Astrocyte (in vitro differentiated cells and primary cell): ENCODE data around the gene SFSWAP. TPM values are rescaled to one million over a fixed set of nuclear protein-coding genes. Genes with fewer than 3 reads are reported as not detected.

Experiments
- DNase-seq: peaks from one replicate; pipeline ENCODE4 v3.0.0-alpha.2; 2010; ENCODE audit warnings: low read depth
- FAIRE-seq: peaks from 2 replicates; lab custom pipeline; 2011; peaks lifted over from hg19 to GRCh38; lab: Jason Lieb, UNC
- H2AFZ ChIP-seq: 2 replicates; pipeline ENCODE4 v1.6.0; 2012; ENCODE audit warnings: low read depth, low read length, inconsistent platforms
- H3K27ac ChIP-seq: 2 replicates; pipeline ENCODE4 v1.5.1; 2011; ENCODE audit warnings: low read depth, low read length, inconsistent platforms
- H3K27me3 ChIP-seq: 2 replicates; pipeline ENCODE4 v1.6.0; 2011; ENCODE audit warnings: low read length, inconsistent platforms; ENCODE audit not compliant: insufficient read depth
- H3K36me3 ChIP-seq: 2 replicates; pipeline ENCODE4 v1.5.1; 2011; ENCODE audit warnings: low read length, inconsistent platforms; ENCODE audit not compliant: insufficient read depth
- H3K4me1 ChIP-seq: 2 replicates; pipeline ENCODE4 v1.5.1; 2011; ENCODE audit warnings: low read length, inconsistent platforms; ENCODE audit not compliant: insufficient read depth
- H3K4me2 ChIP-seq: 2 replicates; pipeline ENCODE4 v1.6.0; 2012; ENCODE audit warnings: low read length, inconsistent platforms
- H3K4me3 ChIP-seq: 2 replicates; pipeline ENCODE4 v1.5.1; 2011; ENCODE audit warnings: low read depth, mild to moderate bottlenecking, low read length, inconsistent platforms; ENCODE audit not compliant: insufficient read depth
- H3K79me2 ChIP-seq: 2 replicates; pipeline ENCODE4 v1.6.0; 2012; ENCODE audit warnings: mild to moderate bottlenecking, low read length, inconsistent platforms; ENCODE audit not compliant: insufficient read depth
- H3K9ac ChIP-seq: 2 replicates; pipeline ENCODE4 v1.6.0; 2012; ENCODE audit warnings: mild to moderate bottlenecking, low read length, inconsistent platforms
- H3K9me3 ChIP-seq: 2 replicates; pipeline ENCODE4 v1.5.1; 2012; ENCODE audit warnings: low read depth, mild to moderate bottlenecking, low read length, inconsistent platforms; ENCODE audit not compliant: insufficient read depth
- H4K20me1 ChIP-seq: 2 replicates; pipeline ENCODE4 v1.6.0; 2012; ENCODE audit warnings: low read length, inconsistent platforms; ENCODE audit not compliant: insufficient read depth
- H3K27ac Mint-ChIP-seq: one replicate; pipeline ENCODE4 v1.8.0; 2021; ENCODE audit warnings: mild to moderate bottlenecking, mixed read lengths; ENCODE audit not compliant: unreplicated experiment
- H3K27me3 Mint-ChIP-seq: one replicate; pipeline ENCODE4 v1.8.0; 2021; ENCODE audit warnings: low read depth, mixed read lengths; ENCODE audit not compliant: unreplicated experiment
- H3K36me3 Mint-ChIP-seq: one replicate; pipeline ENCODE4 v1.8.0; 2021; ENCODE audit warnings: low read depth, mixed read lengths; ENCODE audit not compliant: unreplicated experiment
- H3K4me1 Mint-ChIP-seq: one replicate; pipeline ENCODE4 v1.8.0; 2021; ENCODE audit warnings: low read depth, mixed read lengths; ENCODE audit not compliant: unreplicated experiment
- H3K4me3 Mint-ChIP-seq: one replicate; pipeline ENCODE4 v1.8.0; 2021; ENCODE audit warnings: mild to moderate bottlenecking, moderate library complexity, mixed read lengths; ENCODE audit not compliant: unreplicated experiment
- H3K9me3 Mint-ChIP-seq: one replicate; pipeline ENCODE4 v1.8.0; 2021; ENCODE audit warnings: mild to moderate bottlenecking, mixed read lengths; ENCODE audit not compliant: unreplicated experiment
- EZH2 ChIP-seq: IDR thresholded peaks from 2 replicates; pipeline ENCODE4 v1.6.1; 2012; ENCODE audit warnings: mild to moderate bottlenecking, low read length, inconsistent platforms; ENCODE audit not compliant: insufficient read depth
- total RNA-seq: library from RNA; stranded (reverse); gene quantifications from 2 replicates; pipeline ENCODE4 v1.2.1, GENCODE V29; 2021
- TF ChIP-seq, protein P1 (sequence below): IDR thresholded peaks from 2 replicates; pipeline ENCODE4 v1.5.1; 2011; ENCODE audit warnings: low read depth, mild to moderate bottlenecking, inconsistent platforms, low read length, moderate library complexity; ENCODE audit not compliant: insufficient read depth

Gene SFSWAP
- total RNA-seq, 1 donor from 2014 or later, result 35.7 TPM

DNA sequence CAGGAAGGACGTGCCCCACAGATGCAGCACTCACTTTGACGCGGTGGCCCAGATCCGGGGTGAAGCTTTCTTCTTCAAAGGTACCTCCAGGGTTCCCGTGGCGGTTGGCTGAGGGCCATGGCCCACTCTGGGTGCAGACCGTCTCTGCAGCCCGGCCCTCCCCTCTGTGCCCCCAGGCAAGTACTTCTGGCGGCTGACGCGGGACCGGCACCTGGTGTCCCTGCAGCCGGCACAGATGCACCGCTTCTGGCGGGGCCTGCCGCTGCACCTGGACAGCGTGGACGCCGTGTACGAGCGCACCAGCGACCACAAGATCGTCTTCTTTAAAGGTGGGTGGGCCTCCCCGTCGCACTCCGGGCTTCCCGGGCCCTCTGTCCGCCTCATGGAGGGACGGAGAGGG, 134.2 kb downstream of the SFSWAP start:
- TF ChIP-seq, protein P1, sequence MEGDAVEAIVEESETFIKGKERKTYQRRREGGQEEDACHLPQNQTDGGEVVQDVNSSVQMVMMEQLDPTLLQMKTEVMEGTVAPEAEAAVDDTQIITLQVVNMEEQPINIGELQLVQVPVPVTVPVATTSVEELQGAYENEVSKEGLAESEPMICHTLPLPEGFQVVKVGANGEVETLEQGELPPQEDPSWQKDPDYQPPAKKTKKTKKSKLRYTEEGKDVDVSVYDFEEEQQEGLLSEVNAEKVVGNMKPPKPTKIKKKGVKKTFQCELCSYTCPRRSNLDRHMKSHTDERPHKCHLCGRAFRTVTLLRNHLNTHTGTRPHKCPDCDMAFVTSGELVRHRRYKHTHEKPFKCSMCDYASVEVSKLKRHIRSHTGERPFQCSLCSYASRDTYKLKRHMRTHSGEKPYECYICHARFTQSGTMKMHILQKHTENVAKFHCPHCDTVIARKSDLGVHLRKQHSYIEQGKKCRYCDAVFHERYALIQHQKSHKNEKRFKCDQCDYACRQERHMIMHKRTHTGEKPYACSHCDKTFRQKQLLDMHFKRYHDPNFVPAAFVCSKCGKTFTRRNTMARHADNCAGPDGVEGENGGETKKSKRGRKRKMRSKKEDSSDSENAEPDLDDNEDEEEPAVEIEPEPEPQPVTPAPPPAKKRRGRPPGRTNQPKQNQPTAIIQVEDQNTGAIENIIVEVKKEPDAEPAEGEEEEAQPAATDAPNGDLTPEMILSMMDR, result no peak
- no peak for TF ChIP-seq EZH2
- Histone ChIP-seq H2AFZ (no peak overlapping the region), H3K4me1 (no peaks in the 10 kb centered on the region), H3K4me2 (no peak overlapping the region), H3K27ac (no peak overlapping the region), H3K9ac (no peak overlapping the region), H3K4me3 (no peak overlapping the region), H3K36me3 (no peaks in the 10 kb centered on the region), H3K79me2 (no peaks in the 10 kb centered on the region), H3K9me3 (no peaks in the 10 kb centered on the region), H3K27me3 (no peaks in the 10 kb centered on the region), H4K20me1 (no peaks in the 10 kb centered on the region)
- no peak overlapping the region for H3K27ac Mint-ChIP-seq
- no peak for DNase-seq
- H3K4me3 Mint-ChIP-seq, result no peak overlapping the region
- H3K9me3 Mint-ChIP-seq, result no peaks in the 10 kb centered on the region
- H3K27me3 Mint-ChIP-seq, result no peaks in the 10 kb centered on the region
- no peak for FAIRE-seq
- peaks cover 2% of the 10 kb centered on the region for H3K36me3 Mint-ChIP-seq
- H3K4me1 Mint-ChIP-seq, result no peaks in the 10 kb centered on the region

DNA sequence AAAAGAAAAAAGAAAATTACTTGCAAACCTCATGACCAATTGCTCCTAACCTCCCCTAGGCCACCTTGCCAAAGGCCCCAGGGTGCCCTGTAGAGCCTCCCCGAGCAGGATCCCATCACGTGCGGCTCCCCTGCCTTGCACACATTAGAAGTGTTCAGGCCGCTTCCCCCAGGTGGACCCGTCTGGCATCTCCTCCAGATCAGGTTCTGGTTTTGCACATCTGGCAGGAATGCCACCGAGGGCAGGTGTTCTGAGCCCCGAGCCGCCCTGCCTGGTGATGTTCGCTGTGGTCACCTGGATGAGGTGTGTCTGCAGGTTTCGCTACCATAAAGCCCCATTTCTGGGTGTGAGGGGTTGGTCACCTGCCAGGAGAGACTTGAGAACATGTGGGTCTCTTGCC, 136.6 kb downstream of the SFSWAP start:
- Mint-ChIP-seq H3K4me1 (no peaks in the 10 kb centered on the region), H3K36me3 (peaks cover 2% of the 10 kb centered on the region)
- TF ChIP-seq EZH2, result no peak
- TF ChIP-seq, protein P1, result no peak

DNA sequence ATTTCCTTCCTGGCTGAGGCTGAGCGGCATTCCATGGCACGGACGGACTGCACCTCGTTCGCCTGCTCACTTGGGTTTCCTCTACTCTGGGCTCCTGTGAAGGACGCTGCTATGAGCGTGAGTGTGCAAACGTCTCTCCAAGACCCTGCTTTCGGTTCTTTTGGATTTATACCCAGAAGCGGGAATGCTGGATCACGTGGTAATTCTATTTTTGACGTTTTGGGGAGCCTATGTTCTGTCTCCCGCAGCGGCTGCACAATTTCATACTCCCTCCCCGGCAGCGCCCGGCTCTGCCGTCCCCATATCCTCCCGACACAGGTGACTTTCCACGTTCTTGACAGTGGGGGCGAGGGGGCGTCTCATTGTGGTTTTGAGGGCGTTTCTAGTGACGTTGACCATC, 137.9 kb downstream of the SFSWAP start:
- no peak for TF ChIP-seq EZH2
- TF ChIP-seq, protein P1, result no peak
- Histone ChIP-seq H3K9ac (no peak overlapping the region), H3K27me3 (no peaks in the 10 kb centered on the region), H3K36me3 (no peaks in the 10 kb centered on the region), H3K4me2 (no peak overlapping the region), H2AFZ (no peak overlapping the region), H3K4me3 (no peak overlapping the region), H3K9me3 (no peaks in the 10 kb centered on the region), H3K79me2 (no peaks in the 10 kb centered on the region), H3K4me1 (peaks cover 14% of the 10 kb centered on the region), H3K27ac (no peak overlapping the region), H4K20me1 (no peaks in the 10 kb centered on the region)
- H3K27ac Mint-ChIP-seq, result no peak overlapping the region
- H3K27me3 Mint-ChIP-seq, result peaks cover 2% of the 10 kb centered on the region
- H3K4me3 Mint-ChIP-seq, result no peak overlapping the region
- FAIRE-seq (no peak), DNase-seq (no peak)
- no peaks in the 10 kb centered on the region for H3K9me3 Mint-ChIP-seq
- H3K36me3 Mint-ChIP-seq, result peaks cover 2% of the 10 kb centered on the region
- H3K4me1 Mint-ChIP-seq, result no peaks in the 10 kb centered on the region

More for the DNA sequence above, 136.6 kb downstream of the SFSWAP start:
- Histone ChIP-seq H3K36me3 (no peaks in the 10 kb centered on the region), H3K27me3 (no peaks in the 10 kb centered on the region), H3K4me3 (no peak overlapping the region), H3K4me2 (no peak overlapping the region), H4K20me1 (no peaks in the 10 kb centered on the region), H3K4me1 (peaks cover 5% of the 10 kb centered on the region), H3K9ac (no peak overlapping the region), H3K9me3 (no peaks in the 10 kb centered on the region), H3K79me2 (no peaks in the 10 kb centered on the region), H3K27ac (no peak overlapping the region), H2AFZ (no peak overlapping the region)
- Mint-ChIP-seq H3K9me3 (no peaks in the 10 kb centered on the region), H3K27me3 (peaks cover 2% of the 10 kb centered on the region), H3K4me3 (no peak overlapping the region), H3K27ac (no peak overlapping the region)
- FAIRE-seq (no peak), DNase-seq (no peak)

Other genes starting within 250 kb of the SFSWAP start
- gene MMP17, start 117.3 kb downstream of the SFSWAP start, total RNA-seq, result 5.6 and 8.4 TPM in 2 replicates
- 51.7 and 51.8 TPM in 2 replicates for gene ULK1, start 183.5 kb downstream of the SFSWAP start, total RNA-seq
- 30.4 and 33.7 TPM in 2 replicates for gene PUS1, start 218.2 kb downstream of the SFSWAP start, total RNA-seq
- gene EP400, start 238.9 kb downstream of the SFSWAP start, total RNA-seq, result 37.8 and 39.8 TPM in 2 replicates